ENCODE data around the gene RAD51B.
"Not testable (repeated sequence)": the region's sequence is repeated elsewhere in the genome, so short reads cannot be mapped to it uniquely, and the experiment has no call there.

Gene RAD51B

GRCh38 chr14:68210729-68211299, 391.2 kb downstream of the RAD51B start:
- DNase-seq (ENCODE audit: low read depth in 2 of 2), result peak in 1 of 2 donors; percentile 30

- DNase-seq (ENCODE audit: low read depth in 2 of 2), result no peak
Measured at GRCh38 chr14:68211421-68211820, 391.8 kb downstream of the RAD51B start.

GRCh38 chr14:68211886-68212285, 392.3 kb downstream of the RAD51B start:
- no peak for DNase-seq (ENCODE audit: low read depth in 2 of 2)

- DNase-seq (ENCODE audit: low read depth in 2 of 2), result no peak
Measured at GRCh38 chr14:68212361-68212760, 392.8 kb downstream of the RAD51B start.

GRCh38 chr14:68214431-68214830, 394.9 kb downstream of the RAD51B start:
- DNase-seq (ENCODE audit: low read depth in 2 of 2), result no peak

- DNase-seq (ENCODE audit: low read depth in 2 of 2), result no peak
Measured at GRCh38 chr14:68215629-68216028, 396.1 kb downstream of the RAD51B start.

GRCh38 chr14:68216079-68216478, 396.5 kb downstream of the RAD51B start:
- no peak for DNase-seq (ENCODE audit: low read depth in 2 of 2)

- no peak for DNase-seq (ENCODE audit: low read depth in 2 of 2)
Measured at GRCh38 chr14:68216957-68217356, 397.4 kb downstream of the RAD51B start.

GRCh38 chr14:68217791-68218340, 398.3 kb downstream of the RAD51B start:
- no peak for DNase-seq (ENCODE audit: low read depth in 2 of 2)

- DNase-seq (ENCODE audit: low read depth in 2 of 2), result no peak
Measured at GRCh38 chr14:68219407-68219806, 399.8 kb downstream of the RAD51B start.

GRCh38 chr14:68221046-68221445, 401.5 kb downstream of the RAD51B start:
- DNase-seq (ENCODE audit: low read depth in 2 of 2), result not testable (repeated sequence)

GRCh38 chr14:68222154-68222553, 402.6 kb downstream of the RAD51B start:
- DNase-seq (ENCODE audit: low read depth in 2 of 2), result no peak

- no peak for DNase-seq (ENCODE audit: low read depth in 2 of 2)
Measured at GRCh38 chr14:68222726-68223125, 403.1 kb downstream of the RAD51B start.

- no peak for DNase-seq (ENCODE audit: low read depth in 2 of 2)
Measured at GRCh38 chr14:68223631-68224030, 404.1 kb downstream of the RAD51B start.

GRCh38 chr14:68225321-68225720, 405.7 kb downstream of the RAD51B start:
- no peak for DNase-seq (ENCODE audit: low read depth in 2 of 2)

- DNase-seq (ENCODE audit: low read depth in 2 of 2), result no peak
Measured at GRCh38 chr14:68226523-68226922, 406.9 kb downstream of the RAD51B start.

GRCh38 chr14:68228656-68229055, 409.1 kb downstream of the RAD51B start:
- no peak for DNase-seq (ENCODE audit: low read depth in 2 of 2)

- no peak for DNase-seq (ENCODE audit: low read depth in 2 of 2)
Measured at GRCh38 chr14:68229423-68230100, 410.0 kb downstream of the RAD51B start.

GRCh38 chr14:68230202-68230949, 410.8 kb downstream of the RAD51B start:
- no peak for DNase-seq (ENCODE audit: low read depth in 2 of 2)

- no peak for DNase-seq (ENCODE audit: low read depth in 2 of 2)
Measured at GRCh38 chr14:68230950-68231717, 411.6 kb downstream of the RAD51B start.

- no peak for DNase-seq (ENCODE audit: low read depth in 2 of 2)
Measured at GRCh38 chr14:68231898-68232297, 412.3 kb downstream of the RAD51B start.
